ENCODE results near the gene IL20.
A peak's percentile ranks its signal among the peaks of the same experiment; 100 is the strongest.
"Not testable (repeated sequence)": the region's sequence is repeated elsewhere in the genome, so short reads cannot be mapped to it uniquely, and the experiment has no call there.

Gene IL20

GRCh38 chr1:206841609-206842323 lies 23.7 kb upstream of the IL20 start:
- DNase-seq (ENCODE audit: low read depth), result no peak
- H3K4me3 ChIP-seq (ENCODE audit: low read depth, low read length), result no peak overlapping the region

GRCh38 chr1:206842854-206843253 lies 22.6 kb upstream of the IL20 start:
- no peak overlapping the region for H3K4me3 ChIP-seq (ENCODE audit: low read depth, low read length)
- no peak for DNase-seq (ENCODE audit: low read depth)

GRCh38 chr1:206843626-206844025 lies 21.8 kb upstream of the IL20 start:
- H3K4me3 ChIP-seq (ENCODE audit: low read depth, low read length), result no peak overlapping the region
- no peak for DNase-seq (ENCODE audit: low read depth)

GRCh38 chr1:206846487-206846886 lies 18.9 kb upstream of the IL20 start:
- no peak for DNase-seq (ENCODE audit: low read depth)
- no peak overlapping the region for H3K4me3 ChIP-seq (ENCODE audit: low read depth, low read length)

- no peak for DNase-seq (ENCODE audit: low read depth)
- no peak overlapping the region for H3K4me3 ChIP-seq (ENCODE audit: low read depth, low read length)
Observed at GRCh38 chr1:206847337-206847834, 18.0 kb upstream of the IL20 start.

- DNase-seq (ENCODE audit: low read depth), result no peak
- no peak overlapping the region for H3K4me3 ChIP-seq (ENCODE audit: low read depth, low read length)
Observed at GRCh38 chr1:206847946-206848345, 17.5 kb upstream of the IL20 start.

GRCh38 chr1:206850401-206850800 lies 15.0 kb upstream of the IL20 start:
- H3K4me3 ChIP-seq (ENCODE audit: low read depth, low read length), result no peak overlapping the region
- DNase-seq (ENCODE audit: low read depth), result no peak

GRCh38 chr1:206851341-206852010 lies 13.9 kb upstream of the IL20 start:
- H3K4me3 ChIP-seq (ENCODE audit: low read depth, low read length), result no peak overlapping the region
- peak; percentile 68 for DNase-seq (ENCODE audit: low read depth)

- DNase-seq (ENCODE audit: low read depth); H3K4me3 ChIP-seq (ENCODE audit: low read depth, low read length): not testable (repeated sequence)
Observed at GRCh38 chr1:206852662-206853061, 12.8 kb upstream of the IL20 start.

- not testable (repeated sequence) for DNase-seq (ENCODE audit: low read depth); H3K4me3 ChIP-seq (ENCODE audit: low read depth, low read length)
Observed at GRCh38 chr1:206853696-206854095, 11.7 kb upstream of the IL20 start.

- DNase-seq (ENCODE audit: low read depth), result no peak
- H3K4me3 ChIP-seq (ENCODE audit: low read depth, low read length), result no peak overlapping the region
Observed at GRCh38 chr1:206854401-206855129, 10.9 kb upstream of the IL20 start.

GRCh38 chr1:206855859-206856258 lies 9.6 kb upstream of the IL20 start:
- no peak overlapping the region for H3K4me3 ChIP-seq (ENCODE audit: low read depth, low read length)

GRCh38 chr1:206856674-206857464 lies 8.6 kb upstream of the IL20 start:
- H3K4me3 ChIP-seq (ENCODE audit: low read depth, low read length), result no peak overlapping the region
- no peak for DNase-seq (ENCODE audit: low read depth)

More at GRCh38 chr1:206855859-206856258, 9.6 kb upstream of the IL20 start:
- no peak for DNase-seq (ENCODE audit: low read depth)

GRCh38 chr1:206859082-206859521 lies 6.3 kb upstream of the IL20 start:
- DNase-seq (ENCODE audit: low read depth), result no peak
- no peak overlapping the region for H3K4me3 ChIP-seq (ENCODE audit: low read depth, low read length)

GRCh38 chr1:206860165-206860564 lies 5.3 kb upstream of the IL20 start:
- DNase-seq (ENCODE audit: low read depth), result no peak
- no peak overlapping the region for H3K4me3 ChIP-seq (ENCODE audit: low read depth, low read length)

GRCh38 chr1:206863266-206863665 lies 2.2 kb upstream of the IL20 start:
- no peak for DNase-seq (ENCODE audit: low read depth)
- H3K4me3 ChIP-seq (ENCODE audit: low read depth, low read length), result no peak overlapping the region

- no peak overlapping the region for H3K4me3 ChIP-seq (ENCODE audit: low read depth, low read length)
- DNase-seq (ENCODE audit: low read depth), result no peak
Observed at GRCh38 chr1:206866062-206866461, 639 bp downstream of the IL20 start.

GRCh38 chr1:206867239-206867638 lies 1.8 kb downstream of the IL20 start:
- DNase-seq (ENCODE audit: low read depth), result no peak
- no peak overlapping the region for H3K4me3 ChIP-seq (ENCODE audit: low read depth, low read length)

GRCh38 chr1:206867716-206868115 lies 2.3 kb downstream of the IL20 start:
- no peak overlapping the region for H3K4me3 ChIP-seq (ENCODE audit: low read depth, low read length)
- DNase-seq (ENCODE audit: low read depth), result no peak
